ENCODE results near the gene FNBP1.

Gene FNBP1

DNA sequence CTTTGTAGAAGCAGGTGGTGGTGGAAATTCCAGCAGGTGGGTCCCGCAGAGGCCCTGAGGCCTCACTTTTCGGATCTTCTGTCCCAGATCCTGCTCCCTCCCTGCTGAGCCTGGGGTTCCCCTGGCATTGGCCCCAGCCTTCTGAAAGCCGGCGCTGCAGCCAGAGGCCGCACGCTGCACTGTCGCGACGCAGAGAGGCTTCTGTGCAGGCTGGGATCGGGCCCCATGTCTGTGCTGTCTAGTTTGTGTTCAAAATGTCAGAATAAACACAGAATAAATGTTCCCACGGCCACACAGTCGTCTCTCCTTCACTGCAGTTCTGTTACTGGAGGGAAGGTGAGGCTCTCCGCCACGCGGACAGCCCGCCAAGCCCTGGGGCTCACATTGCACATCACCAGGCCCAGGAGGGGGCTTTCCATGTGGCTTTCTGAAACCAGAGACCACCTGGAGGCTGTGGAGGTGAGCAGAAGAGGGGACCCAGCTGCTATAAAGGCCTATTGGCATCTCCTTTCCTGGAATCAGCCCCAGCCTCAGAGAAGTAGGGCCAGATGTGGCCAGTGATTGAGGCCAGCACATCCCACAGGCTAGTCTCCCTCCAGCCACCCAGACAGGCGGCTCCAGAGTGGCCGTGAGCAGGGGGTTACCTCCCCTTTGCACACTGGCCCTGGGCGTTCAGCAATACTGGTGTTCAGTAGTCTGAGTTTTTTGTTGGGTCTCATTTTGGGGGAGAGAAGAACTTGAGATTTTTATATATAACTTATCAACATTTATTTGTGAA is 161.3 kb downstream of the FNBP1 start:
- no peak for TF ChIP-seq Cebpa-rat (IDR thresholded peaks at IDR 0.05)
- Histone ChIP-seq H3K4me3 (no peak overlapping the region), H3K27me3 (no peaks in the 10 kb centered on the region), H3K9ac (no peak overlapping the region), H4K20me1 (no peaks in the 10 kb centered on the region), H3K27ac (no peak overlapping the region), H3K36me3 (peaks cover 9% of the 10 kb centered on the region; the same call in 1 of the 2 replicates), H3K4me1 (peaks cover 32% of the 10 kb centered on the region), H3K4me2 (no peak overlapping the region), H3K9me3 (no peaks in the 10 kb centered on the region)

- Histone ChIP-seq H3K4me1 (peaks cover 23% of the 10 kb centered on the region), H3K27me3 (no peaks in the 10 kb centered on the region), H3K9me3 (no peaks in the 10 kb centered on the region), H3K27ac (no peak overlapping the region), H3K4me3 (no peak overlapping the region), H3K36me3 (peaks cover 18% of the 10 kb centered on the region), H3K4me2 (no peak overlapping the region), H3K9ac (no peak overlapping the region), H4K20me1 (no peaks in the 10 kb centered on the region)
- TF ChIP-seq Cebpa-rat (IDR thresholded peaks at IDR 0.05) = no peak
Measured at GRCh38 chr9:129880654-129881546, 162.1 kb downstream of the FNBP1 start.

DNA sequence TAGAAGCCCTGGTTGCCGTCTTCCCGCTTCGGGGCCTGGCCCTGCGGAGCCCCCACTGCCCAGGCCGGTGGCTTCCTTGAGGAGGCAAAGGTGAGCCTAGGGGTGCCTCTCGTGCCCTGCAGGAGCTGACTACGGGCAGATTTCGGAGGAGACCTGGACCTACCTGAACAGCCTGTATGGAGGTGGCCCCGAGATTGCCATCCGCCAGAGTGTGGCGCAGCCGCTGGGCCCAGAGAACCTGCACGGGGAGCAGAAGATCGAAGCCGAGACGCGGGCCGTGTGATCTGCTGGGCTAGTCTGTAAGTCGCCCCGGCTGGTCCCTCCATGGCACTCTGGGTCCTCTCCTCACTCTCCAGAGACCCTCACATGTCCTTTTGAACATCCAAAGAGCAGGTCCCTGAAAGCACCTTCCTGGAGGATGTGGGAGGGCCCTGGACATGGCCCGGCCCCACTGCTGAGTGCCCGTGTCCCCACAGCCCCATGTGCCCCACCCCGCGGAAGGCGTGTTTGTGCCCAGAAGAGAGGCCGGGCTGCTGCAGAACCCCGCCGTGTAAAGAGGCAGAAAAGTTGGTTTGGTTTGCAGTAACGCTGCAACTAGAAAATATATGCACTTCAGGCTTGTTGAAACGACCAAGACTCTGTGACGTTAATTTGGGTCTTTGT is 162.9 kb downstream of the FNBP1 start:
- H3K4me3 ChIP-seq = no peak overlapping the region
- no peak for TF ChIP-seq Cebpa-rat (IDR thresholded peaks at IDR 0.05)
- H3K36me3 ChIP-seq = peaks cover 25% of the 10 kb centered on the region
- H3K4me2 ChIP-seq = no peak overlapping the region
- no peak overlapping the region for H3K9ac ChIP-seq
- H3K9me3 ChIP-seq = no peaks in the 10 kb centered on the region
- H3K27me3 ChIP-seq = no peaks in the 10 kb centered on the region
- H4K20me1 ChIP-seq = no peaks in the 10 kb centered on the region
- H3K27ac ChIP-seq = no peak overlapping the region
- peaks cover 16% of the 10 kb centered on the region for H3K4me1 ChIP-seq

DNA sequence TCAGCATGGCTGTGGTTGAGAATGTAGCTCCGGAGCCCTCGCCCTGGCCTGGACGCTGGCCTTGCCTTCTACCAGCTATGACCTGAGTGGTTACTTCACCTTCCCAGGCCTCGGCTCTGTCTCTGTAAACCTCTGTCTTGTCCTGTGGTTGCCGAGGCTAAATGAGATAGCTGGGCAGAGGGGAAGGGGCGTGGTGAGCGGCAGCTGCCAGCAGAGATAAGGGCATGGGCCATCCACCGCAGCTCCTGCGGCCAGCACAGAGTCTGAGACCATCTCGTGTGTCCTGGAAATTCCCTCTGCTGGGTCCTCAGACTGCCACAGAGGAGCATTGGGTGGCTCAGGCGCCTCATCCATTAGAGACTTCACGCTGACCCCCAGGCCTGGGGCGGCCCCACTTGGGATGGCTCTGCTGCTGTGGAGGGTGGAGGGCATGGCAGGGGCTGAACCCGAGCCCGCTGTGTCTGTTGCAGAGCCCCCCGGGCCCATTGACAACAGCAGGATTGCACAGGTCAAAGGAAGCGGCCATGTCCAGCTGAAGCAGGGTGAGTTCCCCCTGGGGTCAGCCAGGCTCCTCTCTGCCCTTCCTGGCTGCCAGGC is 163.8 kb downstream of the FNBP1 start:
- H3K36me3 ChIP-seq = peaks cover 35% of the 10 kb centered on the region
- peaks cover 7% of the 10 kb centered on the region for H3K4me1 ChIP-seq
- TF ChIP-seq Cebpa-rat (IDR thresholded peaks at IDR 0.05) = no peak
- no peaks in the 10 kb centered on the region for H3K9me3 ChIP-seq
- no peaks in the 10 kb centered on the region for H3K27me3 ChIP-seq
- H3K9ac ChIP-seq = no peak overlapping the region
- H3K4me2 ChIP-seq = no peak overlapping the region
- H4K20me1 ChIP-seq = no peaks in the 10 kb centered on the region
- H3K4me3 ChIP-seq = no peak overlapping the region
- H3K27ac ChIP-seq = no peak overlapping the region

DNA sequence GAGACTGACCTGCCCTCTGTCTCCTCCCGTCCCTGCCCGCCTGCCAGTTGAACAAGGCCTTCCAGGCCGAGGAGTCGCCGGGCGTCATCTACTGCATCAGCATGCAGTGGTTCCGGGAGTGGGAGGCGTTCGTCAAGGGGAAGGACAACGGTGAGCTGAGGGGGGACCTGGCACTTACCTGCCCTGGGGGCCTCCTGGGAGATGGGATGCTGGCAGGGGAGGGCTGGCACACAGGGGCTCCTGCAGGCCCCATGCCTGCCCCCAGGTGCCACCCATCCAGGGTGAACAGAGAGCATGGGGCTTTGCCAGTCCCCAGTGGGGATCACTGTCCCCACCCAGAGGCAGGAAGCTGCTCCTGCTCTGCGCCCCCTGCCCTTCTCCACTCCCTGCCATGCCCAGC is 164.7 kb downstream of the FNBP1 start:
- no peak overlapping the region for H3K4me2 ChIP-seq
- TF ChIP-seq Cebpa-rat (IDR thresholded peaks at IDR 0.05) = no peak
- H4K20me1 ChIP-seq = no peaks in the 10 kb centered on the region
- no peaks in the 10 kb centered on the region for H3K4me1 ChIP-seq
- H3K27ac ChIP-seq = no peak overlapping the region
- H3K36me3 ChIP-seq = peaks cover 44% of the 10 kb centered on the region
- H3K9ac ChIP-seq = no peak overlapping the region
- no peak overlapping the region for H3K4me3 ChIP-seq
- H3K27me3 ChIP-seq = no peaks in the 10 kb centered on the region
- no peaks in the 10 kb centered on the region for H3K9me3 ChIP-seq

DNA sequence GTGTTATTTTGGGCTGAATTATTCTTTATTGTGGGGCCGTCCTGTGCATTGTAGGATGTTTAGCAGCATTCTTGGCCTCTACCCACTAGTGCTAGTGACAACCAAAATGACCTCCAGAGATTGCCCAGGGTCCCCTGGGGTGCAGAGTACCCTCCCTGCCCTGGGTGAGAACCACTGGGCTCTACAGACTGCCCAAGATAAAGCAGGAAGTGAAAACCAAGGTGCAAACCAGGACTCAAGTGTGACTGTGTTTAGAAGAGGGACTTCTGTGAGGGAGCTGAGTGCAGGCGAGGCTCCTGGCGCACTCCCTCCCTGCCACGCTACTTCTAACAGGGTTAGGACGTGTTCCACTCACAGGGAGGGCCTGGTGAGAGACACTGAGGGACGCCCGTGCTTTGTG is 166.2 kb downstream of the FNBP1 start:
- Histone ChIP-seq H3K4me3 (no peak overlapping the region), H3K27ac (no peak overlapping the region), H3K9ac (no peak overlapping the region), H4K20me1 (no peaks in the 10 kb centered on the region), H3K9me3 (no peaks in the 10 kb centered on the region), H3K4me2 (no peak overlapping the region), H3K4me1 (no peaks in the 10 kb centered on the region), H3K36me3 (peaks cover 46% of the 10 kb centered on the region), H3K27me3 (no peaks in the 10 kb centered on the region)
- TF ChIP-seq Cebpa-rat (IDR thresholded peaks at IDR 0.05) = no peak

DNA sequence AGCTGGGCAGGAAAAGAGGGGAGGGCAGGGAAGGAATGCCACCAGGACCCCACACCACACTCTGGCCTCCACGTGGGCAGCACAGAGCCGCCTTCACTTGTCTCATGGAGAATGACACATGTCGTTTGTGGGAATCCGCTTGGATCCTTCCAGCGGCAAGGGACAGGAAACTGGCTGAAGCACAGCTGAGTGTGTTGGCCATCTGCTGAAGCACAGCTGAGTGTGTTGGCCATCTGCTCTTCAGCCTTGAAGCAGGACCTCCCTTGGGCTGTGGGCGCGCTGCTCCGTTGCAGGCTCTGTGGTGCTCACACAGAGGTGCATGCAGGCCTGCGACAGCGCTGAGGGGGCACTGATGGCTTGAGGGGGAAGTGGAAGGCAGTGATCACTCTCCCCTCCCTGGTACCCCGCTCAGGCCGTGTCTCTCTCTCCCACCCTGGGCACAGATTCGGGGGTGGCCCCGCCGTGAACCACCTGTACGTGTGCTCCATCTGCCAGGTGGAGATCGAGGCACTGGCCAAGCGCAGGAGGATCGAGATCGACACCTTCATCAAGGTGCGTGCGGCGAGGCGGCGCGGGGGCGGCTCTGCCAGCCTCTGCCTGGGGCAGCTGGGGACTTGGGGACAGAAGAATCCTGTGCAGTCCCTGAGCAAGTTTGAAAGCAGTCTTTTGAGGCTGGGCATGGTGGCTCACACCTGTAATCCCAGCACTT is 167.1 kb downstream of the FNBP1 start:
- H3K27ac ChIP-seq = no peak overlapping the region
- TF ChIP-seq Cebpa-rat (IDR thresholded peaks at IDR 0.05) = no peak
- no peaks in the 10 kb centered on the region for H4K20me1 ChIP-seq
- peaks cover 46% of the 10 kb centered on the region for H3K36me3 ChIP-seq
- H3K9ac ChIP-seq = no peak overlapping the region
- no peak overlapping the region for H3K4me2 ChIP-seq
- no peaks in the 10 kb centered on the region for H3K4me1 ChIP-seq
- no peaks in the 10 kb centered on the region for H3K9me3 ChIP-seq
- no peak overlapping the region for H3K4me3 ChIP-seq
- no peaks in the 10 kb centered on the region for H3K27me3 ChIP-seq

DNA sequence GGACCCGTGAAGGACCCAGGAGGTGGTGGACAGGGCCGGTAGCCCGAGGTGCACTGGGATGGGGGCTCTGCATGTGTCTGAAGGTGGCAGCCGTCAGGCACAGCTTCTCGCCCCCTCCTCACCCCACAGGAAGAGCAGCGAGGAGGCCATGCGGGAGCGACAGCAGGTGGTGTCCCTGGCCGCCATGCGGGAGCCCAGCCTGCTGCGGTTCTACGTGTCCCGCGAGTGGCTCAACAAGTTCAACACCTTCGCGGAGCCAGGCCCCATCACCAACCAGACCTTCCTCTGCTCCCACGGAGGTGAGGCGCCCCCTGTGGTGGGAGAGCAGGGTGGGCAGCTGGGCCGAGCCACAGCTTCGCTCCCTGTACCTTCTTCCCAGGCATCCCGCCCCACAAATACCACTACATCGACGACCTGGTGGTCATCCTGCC is 167.8 kb downstream of the FNBP1 start:
- H3K4me1 ChIP-seq = no peaks in the 10 kb centered on the region
- H4K20me1 ChIP-seq = no peaks in the 10 kb centered on the region
- no peak for TF ChIP-seq Cebpa-rat (IDR thresholded peaks at IDR 0.05)
- H3K9ac ChIP-seq = no peak overlapping the region
- H3K27ac ChIP-seq = no peak overlapping the region
- no peaks in the 10 kb centered on the region for H3K9me3 ChIP-seq
- H3K4me2 ChIP-seq = no peak overlapping the region
- H3K4me3 ChIP-seq = no peak overlapping the region
- H3K27me3 ChIP-seq = no peaks in the 10 kb centered on the region
- H3K36me3 ChIP-seq = peaks cover 46% of the 10 kb centered on the region
